Measurements from ENCODE around the gene THRB.

- TF ChIP-seq, protein P1, sequence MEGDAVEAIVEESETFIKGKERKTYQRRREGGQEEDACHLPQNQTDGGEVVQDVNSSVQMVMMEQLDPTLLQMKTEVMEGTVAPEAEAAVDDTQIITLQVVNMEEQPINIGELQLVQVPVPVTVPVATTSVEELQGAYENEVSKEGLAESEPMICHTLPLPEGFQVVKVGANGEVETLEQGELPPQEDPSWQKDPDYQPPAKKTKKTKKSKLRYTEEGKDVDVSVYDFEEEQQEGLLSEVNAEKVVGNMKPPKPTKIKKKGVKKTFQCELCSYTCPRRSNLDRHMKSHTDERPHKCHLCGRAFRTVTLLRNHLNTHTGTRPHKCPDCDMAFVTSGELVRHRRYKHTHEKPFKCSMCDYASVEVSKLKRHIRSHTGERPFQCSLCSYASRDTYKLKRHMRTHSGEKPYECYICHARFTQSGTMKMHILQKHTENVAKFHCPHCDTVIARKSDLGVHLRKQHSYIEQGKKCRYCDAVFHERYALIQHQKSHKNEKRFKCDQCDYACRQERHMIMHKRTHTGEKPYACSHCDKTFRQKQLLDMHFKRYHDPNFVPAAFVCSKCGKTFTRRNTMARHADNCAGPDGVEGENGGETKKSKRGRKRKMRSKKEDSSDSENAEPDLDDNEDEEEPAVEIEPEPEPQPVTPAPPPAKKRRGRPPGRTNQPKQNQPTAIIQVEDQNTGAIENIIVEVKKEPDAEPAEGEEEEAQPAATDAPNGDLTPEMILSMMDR (IDR thresholded peaks at IDR 0.05; ENCODE audit: insufficient read depth, low read length, poor library complexity, severe bottlenecking), result no peak
- TF ChIP-seq EZH2phosphoT487 (conservative IDR thresholded peaks at IDR 0.05; ENCODE audit: low read length), result no peak
These were observed 57.3 kb downstream of the THRB start for GRCh38 chr3:24437326-24437725.

Data from SU-DHL-6 (cell line).